Esophagus squamous epithelium (tissue), 5 donors: ENCODE data around the gene CCNJL. TPM values are rescaled to one million over a fixed set of nuclear protein-coding genes. Genes with fewer than 3 reads are reported as not detected.

Experiments
- DNase-seq: peaks from one replicate; lab custom pipeline; 2025; lab: John Stamatoyannopoulos, UW
- H3K27ac ChIP-seq, 4 donors: fragments of 200-600 bp; sonication (generic); one replicate each; pipeline ENCODE4 v1.5.1; 2016 to 2019; ENCODE audit warnings: mild to moderate bottlenecking in 1 of 4
- H3K27me3 ChIP-seq, 4 donors: fragments of 200-600 bp; sonication (generic); 1 replicate in 3 of 4; 2 replicates in 1 of 4; pipeline versions ENCODE4 v1.5.1 to v1.6.0; 2017 to 2021; ENCODE audit warnings: antibody characterized with exemption in 1 of 4
- H3K36me3 ChIP-seq, 3 donors: fragments of 200-600 bp; sonication (generic); one replicate each; pipeline ENCODE4 v1.5.1; 2016 to 2019
- H3K4me1 ChIP-seq, 3 donors: fragments of 200-600 bp; sonication (generic); one replicate each; pipeline ENCODE4 v1.5.1; 2017 to 2019
- H3K4me3 ChIP-seq, 4 donors: fragments of 200-600 bp; sonication (generic); 1 replicate in 3 of 4; 2 replicates in 1 of 4; pipeline ENCODE4 v1.5.1; 2016 to 2019; ENCODE audit warnings: mild to moderate bottlenecking in 2 of 4, moderate library complexity in 1 of 4
- H3K9me3 ChIP-seq, 3 donors: fragments of 200-600 bp; sonication (generic); one replicate each; pipeline ENCODE4 v1.5.1; 2016 to 2019
- POLR2A ChIP-seq, 4 donors: fragments of 450-650 bp; IDR thresholded peaks; one replicate each; pipeline ENCODE4 v1.6.1; 2017; ENCODE audit warnings: antibody characterized with exemption in 4 of 4, mild to moderate bottlenecking in 4 of 4, moderate library complexity in 3 of 4
- WGBS, 2 donors: methylation state at CpG; one replicate each; pipeline ENCODE4 v1.1.5; 2018; 5-methylcytosine and 5-hydroxymethylcytosine counted together
- intact Hi-C: fragments of 100-400 bp; cut with DNase I; formaldehyde crosslinking; loops from one replicate; pipeline ENCODE4 v1.15.0; 2022
- total RNA-seq, 4 donors: library from RNA; depleted of rRNA; stranded (reverse); fragments of >200 nt; gene quantifications; one replicate each; pipeline ENCODE4 v1.1.0, GENCODE V29; 2016
- TF ChIP-seq, protein P1 (sequence below), 6 experiments: fragments of 450-650 bp in 4 of 6; fragments of 200-600 bp in 2 of 6; sonication (generic) in 2 of 6; IDR thresholded peaks; one replicate each; pipeline ENCODE4 v1.5.1; 2016 to 2019; ENCODE audit warnings: antibody characterized with exemption in 6 of 6, mild to moderate bottlenecking in 4 of 6, moderate library complexity in 4 of 6
- donor health status: DM: yes; HTN: yes; CAD: no.

The CCNJL gene
- total RNA-seq, 4 donors from 2014 or later, result 0.04 to 3.0 (median 0.74) TPM

DNA sequence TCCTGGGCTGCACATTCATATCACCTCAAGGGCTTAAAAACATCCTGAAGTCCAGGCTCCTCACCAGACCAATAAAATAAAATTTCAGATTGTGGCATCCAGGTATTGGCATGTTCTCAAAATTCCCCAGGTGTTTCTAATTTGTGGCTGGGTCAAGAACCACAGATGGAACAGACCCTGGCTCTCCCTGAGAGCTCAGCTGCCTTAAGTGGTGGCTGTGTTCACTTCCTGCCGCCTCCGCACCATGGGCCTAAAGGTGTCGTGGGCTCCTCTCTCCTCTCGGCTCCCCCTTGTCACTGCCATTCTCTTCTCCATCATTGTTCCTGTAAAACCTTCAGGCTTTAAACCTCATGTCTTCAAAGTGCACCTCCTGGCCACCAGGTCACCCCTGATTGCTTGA is 17.8 kb upstream of the CCNJL start:
- WGBS, 2 donors, result 80 to 81% methylated on average over 4 of the region's 4 CpGs
- no peaks in the 10 kb centered on the region for H3K36me3 ChIP-seq
- TF ChIP-seq, protein P1, sequence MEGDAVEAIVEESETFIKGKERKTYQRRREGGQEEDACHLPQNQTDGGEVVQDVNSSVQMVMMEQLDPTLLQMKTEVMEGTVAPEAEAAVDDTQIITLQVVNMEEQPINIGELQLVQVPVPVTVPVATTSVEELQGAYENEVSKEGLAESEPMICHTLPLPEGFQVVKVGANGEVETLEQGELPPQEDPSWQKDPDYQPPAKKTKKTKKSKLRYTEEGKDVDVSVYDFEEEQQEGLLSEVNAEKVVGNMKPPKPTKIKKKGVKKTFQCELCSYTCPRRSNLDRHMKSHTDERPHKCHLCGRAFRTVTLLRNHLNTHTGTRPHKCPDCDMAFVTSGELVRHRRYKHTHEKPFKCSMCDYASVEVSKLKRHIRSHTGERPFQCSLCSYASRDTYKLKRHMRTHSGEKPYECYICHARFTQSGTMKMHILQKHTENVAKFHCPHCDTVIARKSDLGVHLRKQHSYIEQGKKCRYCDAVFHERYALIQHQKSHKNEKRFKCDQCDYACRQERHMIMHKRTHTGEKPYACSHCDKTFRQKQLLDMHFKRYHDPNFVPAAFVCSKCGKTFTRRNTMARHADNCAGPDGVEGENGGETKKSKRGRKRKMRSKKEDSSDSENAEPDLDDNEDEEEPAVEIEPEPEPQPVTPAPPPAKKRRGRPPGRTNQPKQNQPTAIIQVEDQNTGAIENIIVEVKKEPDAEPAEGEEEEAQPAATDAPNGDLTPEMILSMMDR (IDR thresholded peaks at IDR 0.05), result no peak
- TF ChIP-seq POLR2A (IDR thresholded peaks at IDR 0.05), result no peak
- no peak overlapping the region for H3K27ac ChIP-seq
- H3K27me3 ChIP-seq, result no peaks in the 10 kb centered on the region
- no peak overlapping the region for H3K4me3 ChIP-seq
- intact Hi-C loops, result no loop called here
- no peak for DNase-seq
- no peaks in the 10 kb centered on the region for H3K9me3 ChIP-seq
- H3K4me1 ChIP-seq, result no peaks in the 10 kb centered on the region

DNA sequence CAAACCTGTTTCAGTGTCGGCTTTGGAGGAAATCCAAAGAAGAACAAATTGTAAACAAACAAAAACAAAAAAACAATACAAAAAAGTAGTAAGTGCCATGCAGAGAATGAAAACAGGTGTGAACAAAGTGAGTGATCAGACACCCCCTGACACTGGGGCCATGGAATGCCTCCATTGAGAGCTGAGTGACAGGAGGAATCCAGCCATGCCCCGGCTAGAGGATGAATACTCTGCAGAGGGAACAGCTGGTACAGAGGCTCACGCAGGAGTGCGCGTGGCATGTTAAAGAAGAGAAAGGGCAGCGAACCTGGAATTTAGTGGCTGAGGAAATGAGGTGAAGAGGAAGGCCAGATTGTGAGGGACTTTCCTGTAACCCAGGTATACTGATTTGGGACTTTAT is 15.5 kb upstream of the CCNJL start:
- H3K4me3 ChIP-seq, result no peak overlapping the region
- 71 to 85% methylated on average over 6 of the region's 6 CpGs for WGBS, 2 donors
- H3K27me3 ChIP-seq, result no peaks in the 10 kb centered on the region
- intact Hi-C loops, result no loop called here
- no peak overlapping the region for H3K27ac ChIP-seq
- DNase-seq, result no peak
- no peaks in the 10 kb centered on the region for H3K9me3 ChIP-seq
- no peaks in the 10 kb centered on the region for H3K4me1 ChIP-seq
- H3K36me3 ChIP-seq, result no peaks in the 10 kb centered on the region
- TF ChIP-seq, protein P1 (IDR thresholded peaks at IDR 0.05), result no peak
- TF ChIP-seq POLR2A (IDR thresholded peaks at IDR 0.05), result no peak

DNA sequence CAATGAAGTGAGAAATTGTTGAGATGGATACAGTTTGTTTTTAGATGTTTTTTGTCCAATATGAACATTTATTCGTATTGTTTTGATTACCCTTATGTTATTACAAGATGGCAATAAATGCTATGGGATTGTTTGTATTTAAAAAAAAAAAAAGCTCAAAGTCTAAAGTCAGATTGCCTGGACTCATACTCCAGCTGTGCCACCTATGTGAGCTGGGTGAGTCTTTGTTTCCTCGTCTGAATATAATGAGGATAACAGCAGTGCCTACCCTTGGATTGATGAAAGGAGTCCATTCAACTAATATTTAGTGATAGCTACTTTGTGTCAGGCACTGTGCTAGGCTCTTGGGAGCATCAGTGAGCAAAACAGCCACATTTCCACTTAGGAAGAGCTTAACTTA is 14.6 kb upstream of the CCNJL start:
- Histone ChIP-seq H3K36me3 (no peaks in the 10 kb centered on the region), H3K4me1 (no peaks in the 10 kb centered on the region), H3K9me3 (no peaks in the 10 kb centered on the region), H3K4me3 (no peak overlapping the region), H3K27me3 (peaks cover 0 to 2% (median 0%) of the 10 kb centered on the region in 4 donors), H3K27ac (no peak overlapping the region)
- TF ChIP-seq, protein P1 (IDR thresholded peaks at IDR 0.05), result no peak
- no peak for TF ChIP-seq POLR2A (IDR thresholded peaks at IDR 0.05)
- DNase-seq, result no peak
- 76 to 83% methylated on average over 2 of the region's 2 CpGs for WGBS, 2 donors
- intact Hi-C loops, result no loop called here

DNA sequence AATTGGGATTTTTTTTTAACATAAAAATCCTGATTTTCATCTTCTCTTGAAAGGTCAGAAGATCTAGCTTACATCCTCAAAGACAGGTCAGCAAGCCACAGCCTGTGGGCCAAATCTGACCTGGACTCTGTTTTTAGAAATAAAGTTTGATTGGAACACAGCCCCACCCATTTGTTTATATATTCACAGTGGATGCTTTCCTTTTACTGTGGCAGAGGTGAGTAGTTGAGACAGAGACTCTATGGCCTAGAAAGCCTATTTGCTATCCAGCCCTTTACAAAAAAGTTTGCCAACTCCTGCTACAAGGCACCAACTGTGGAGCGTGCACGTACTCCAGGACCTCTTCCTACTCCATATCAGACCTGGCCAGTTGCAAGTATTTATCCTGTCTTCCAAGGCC is 13.4 kb upstream of the CCNJL start:
- no peak overlapping the region for H3K27ac ChIP-seq
- no peaks in the 10 kb centered on the region for H3K9me3 ChIP-seq
- intact Hi-C loops, result no loop called here
- H3K4me3 ChIP-seq, result no peak overlapping the region
- TF ChIP-seq POLR2A (IDR thresholded peaks at IDR 0.05), result no peak
- TF ChIP-seq, protein P1 (IDR thresholded peaks at IDR 0.05), result no peak
- DNase-seq, result no peak
- WGBS, 2 donors, result 75 to 80% methylated on average over 2 of the region's 2 CpGs
- H3K36me3 ChIP-seq, result no peaks in the 10 kb centered on the region
- peaks cover 0 to 11% (median 0%) of the 10 kb centered on the region in 4 donors for H3K27me3 ChIP-seq
- no peaks in the 10 kb centered on the region for H3K4me1 ChIP-seq

DNA sequence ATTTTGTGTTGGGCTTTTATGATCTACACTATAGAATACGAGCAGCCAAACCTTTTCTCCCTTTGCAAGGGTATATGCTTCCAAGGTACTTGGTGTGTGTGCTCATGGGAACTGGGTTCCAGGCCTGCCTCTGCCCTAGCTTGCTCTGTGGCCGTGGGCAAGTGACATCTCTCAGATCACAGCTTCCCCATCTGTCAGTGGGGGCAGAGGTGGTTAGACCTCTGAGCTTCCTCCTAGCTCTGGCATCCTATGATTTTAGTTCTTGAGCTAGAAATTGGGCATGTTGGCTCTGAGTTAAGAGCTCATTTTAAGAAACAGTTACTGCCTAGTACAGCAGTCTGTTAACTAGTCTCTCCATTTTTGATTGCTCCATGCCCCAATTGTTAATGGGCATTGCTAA is 12.5 kb upstream of the CCNJL start:
- Histone ChIP-seq H3K36me3 (no peaks in the 10 kb centered on the region), H3K4me1 (no peaks in the 10 kb centered on the region), H3K9me3 (no peaks in the 10 kb centered on the region), H3K4me3 (no peak overlapping the region), H3K27me3 (peaks cover 0 to 11% (median 0%) of the 10 kb centered on the region in 4 donors), H3K27ac (no peak overlapping the region)
- WGBS, 2 donors, result 68 to 71% methylated on average over 2 of the region's 2 CpGs
- intact Hi-C loops, result no loop called here
- no peak for DNase-seq
- TF ChIP-seq, protein P1 (IDR thresholded peaks at IDR 0.05), result no peak
- no peak for TF ChIP-seq POLR2A (IDR thresholded peaks at IDR 0.05)
